NCI-H524 (cell line): ENCODE results near the gene POMC.
"Not testable (repeated sequence)": the region's sequence is repeated elsewhere in the genome, so short reads cannot be mapped to it uniquely, and the experiment has no call there.

Experiments used
- DNase-seq, 2 experiments: peaks; one replicate each; lab custom pipeline; 2025; lab: John Stamatoyannopoulos, UW

The POMC gene

DNA sequence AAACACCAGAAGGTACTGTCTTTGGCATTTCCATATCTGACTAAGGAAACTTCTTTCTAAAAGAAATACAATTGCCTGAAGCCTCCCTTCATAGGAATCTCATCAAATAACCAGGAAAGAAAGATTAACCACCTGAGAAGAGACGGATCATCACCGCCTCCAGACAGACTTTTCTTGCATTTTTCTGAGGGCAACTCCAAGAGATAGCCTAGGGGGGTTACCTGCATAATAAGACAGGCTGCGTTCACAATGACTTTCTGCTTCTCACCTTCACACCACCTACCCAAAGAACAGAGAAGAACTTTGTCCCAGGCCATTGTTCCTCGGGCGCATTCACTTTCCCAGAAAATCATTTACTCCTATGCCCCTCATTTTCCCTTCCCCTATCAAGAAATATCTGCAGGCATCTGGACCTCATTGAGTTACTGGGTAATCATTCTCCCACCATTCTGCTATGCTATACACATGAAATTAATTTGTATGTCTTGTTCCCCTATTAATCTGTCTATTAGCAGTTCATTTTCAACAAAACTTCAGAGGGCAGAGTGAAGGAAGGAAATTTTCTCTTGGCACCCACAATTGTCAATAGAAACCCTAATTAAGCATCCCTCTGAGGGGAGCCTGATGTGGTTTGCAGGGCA lies 8.3 kb upstream of the POMC start:
- no peak for DNase-seq

DNA sequence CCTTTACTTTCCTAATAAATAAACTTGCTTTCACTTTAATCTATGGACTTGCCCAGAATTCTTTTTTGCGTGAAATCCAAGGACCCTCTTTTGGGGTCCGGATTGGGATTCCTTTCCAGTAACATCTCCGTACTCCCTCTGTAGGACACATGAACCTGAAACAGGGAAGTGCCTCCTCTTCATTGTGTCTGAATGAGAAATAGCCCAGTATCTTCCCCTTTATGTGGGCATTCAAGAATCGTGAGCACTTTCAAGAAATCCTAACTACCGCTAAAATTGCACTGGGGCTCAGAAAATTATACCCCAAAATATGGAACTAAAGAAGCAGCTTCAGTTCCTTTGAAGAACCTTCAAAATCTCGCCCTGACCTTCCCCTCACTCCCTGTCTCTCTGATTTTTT lies 7.8 kb upstream of the POMC start:
- no peak for DNase-seq

DNA sequence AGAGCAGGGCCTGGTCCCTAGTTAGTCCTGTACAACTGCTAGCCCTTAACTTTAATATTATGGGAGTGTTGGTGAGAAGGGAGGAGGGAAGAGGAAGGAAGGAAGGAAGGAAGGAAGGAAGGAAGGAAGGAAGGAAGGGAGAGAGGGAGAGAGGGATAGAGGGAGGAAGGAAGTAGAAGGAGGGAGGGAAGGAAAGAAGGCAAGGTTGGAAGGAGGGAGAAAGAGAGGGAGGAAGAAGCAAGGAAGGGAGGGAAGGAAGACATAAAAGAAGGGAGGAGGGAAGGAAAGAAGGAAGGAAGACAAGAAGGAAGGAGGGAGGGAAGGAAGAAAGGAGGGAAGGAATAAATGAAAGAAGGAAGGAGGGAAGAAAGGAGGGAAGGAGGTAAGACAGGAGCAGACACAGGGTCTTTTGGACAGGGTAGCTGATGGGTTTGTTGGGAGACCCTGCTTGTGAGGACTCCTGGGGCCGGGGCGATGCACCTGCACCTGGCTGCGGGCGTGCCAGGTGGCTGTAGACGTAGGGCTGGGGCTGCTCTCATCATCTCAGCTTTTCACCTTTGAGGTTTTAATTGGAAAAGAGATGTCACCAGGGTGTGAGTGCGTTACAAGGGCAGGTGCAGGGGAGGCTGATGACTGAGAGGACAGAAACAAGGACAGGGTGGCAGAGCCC lies 5.9 kb upstream of the POMC start:
- DNase-seq, result no peak

- DNase-seq, result no peak
Measured at GRCh38 chr2:25173719-25174118, 5.3 kb upstream of the POMC start.

- DNase-seq, result no peak
Measured at GRCh38 chr2:25170888-25171287, 2.5 kb upstream of the POMC start.

DNA sequence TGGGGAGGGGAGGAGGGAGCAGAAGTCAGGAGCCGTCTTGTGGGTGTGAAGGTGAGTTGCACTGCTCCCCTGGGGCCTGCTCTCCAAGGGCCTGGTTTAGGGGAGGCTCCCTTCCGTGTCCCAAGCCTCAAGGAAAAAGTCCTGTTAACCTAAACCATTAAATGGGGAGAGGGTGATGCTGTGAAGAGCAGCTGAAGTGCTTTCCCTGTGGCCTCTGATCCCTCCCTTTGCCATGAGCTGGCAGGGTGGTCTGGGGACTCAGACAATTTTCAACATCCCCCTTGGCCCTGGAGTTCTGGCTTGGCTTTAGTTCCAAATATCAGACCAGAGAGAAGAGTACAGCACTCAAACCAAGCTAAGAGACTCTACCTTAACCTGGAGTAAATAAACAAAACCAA lies 692 bp upstream of the POMC start:
- DNase-seq, result no peak

GRCh38 chr2:25165992-25166875 lies 2.1 kb downstream of the POMC start:
- peak; percentile 34 to 51 for DNase-seq

DNA sequence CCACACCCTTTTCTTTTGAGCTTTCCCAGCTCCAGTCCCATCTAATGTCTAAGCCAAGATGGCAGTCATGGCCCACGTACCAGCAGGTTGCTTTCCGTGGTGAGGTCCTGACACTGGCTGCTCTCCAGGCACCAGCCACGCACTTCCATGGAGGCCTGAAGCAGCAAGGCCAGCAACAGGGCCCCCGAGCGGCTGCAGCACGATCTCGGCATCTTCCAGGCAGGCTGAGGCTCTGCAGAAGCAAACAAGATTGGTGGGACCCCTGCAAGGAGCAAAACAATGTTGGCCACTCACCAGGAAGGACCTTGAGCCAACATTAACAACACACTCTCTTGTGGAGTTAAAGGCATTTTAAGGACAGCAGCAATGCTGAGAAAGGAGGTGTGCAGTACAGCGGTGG lies 3.8 kb downstream of the POMC start:
- no peak for DNase-seq

GRCh38 chr2:25162061-25162460 lies 6.3 kb downstream of the POMC start:
- not testable (repeated sequence) for DNase-seq

DNA sequence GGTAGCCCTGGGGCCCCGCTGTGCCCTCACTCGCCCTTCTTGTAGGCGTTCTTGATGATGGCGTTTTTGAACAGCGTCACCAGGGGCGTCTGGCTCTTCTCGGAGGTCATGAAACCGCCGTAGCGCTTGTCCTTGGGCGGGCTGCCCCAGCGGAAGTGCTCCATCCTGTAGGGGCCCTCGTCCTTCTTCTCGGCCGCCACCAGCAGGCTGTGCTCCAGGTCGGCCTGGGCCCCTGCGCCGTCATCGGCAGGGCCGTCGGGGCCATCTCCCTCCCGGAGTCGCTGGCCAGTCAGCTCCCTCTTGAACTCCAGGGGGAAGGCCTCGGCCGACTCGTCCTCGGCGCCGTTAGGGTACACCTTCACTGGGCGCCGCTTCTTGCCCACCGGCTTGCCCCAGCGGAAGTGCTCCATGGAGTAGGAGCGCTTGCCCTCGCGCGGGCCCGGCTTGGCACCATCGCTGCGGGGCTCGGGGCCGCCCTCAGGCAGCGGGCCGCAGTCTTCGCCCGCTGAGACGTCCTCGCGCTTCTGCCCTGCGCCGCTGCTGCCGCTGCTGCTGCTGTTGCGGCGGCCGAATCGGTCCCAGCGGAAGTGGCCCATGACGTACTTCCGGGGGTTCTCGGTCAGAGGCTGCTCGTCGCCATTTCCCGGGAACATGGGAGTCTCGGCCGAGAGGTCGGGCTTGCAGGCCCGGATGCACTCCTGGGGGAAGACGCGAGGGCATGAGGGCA lies 7.2 kb downstream of the POMC start:
- DNase-seq, result no peak

DNA sequence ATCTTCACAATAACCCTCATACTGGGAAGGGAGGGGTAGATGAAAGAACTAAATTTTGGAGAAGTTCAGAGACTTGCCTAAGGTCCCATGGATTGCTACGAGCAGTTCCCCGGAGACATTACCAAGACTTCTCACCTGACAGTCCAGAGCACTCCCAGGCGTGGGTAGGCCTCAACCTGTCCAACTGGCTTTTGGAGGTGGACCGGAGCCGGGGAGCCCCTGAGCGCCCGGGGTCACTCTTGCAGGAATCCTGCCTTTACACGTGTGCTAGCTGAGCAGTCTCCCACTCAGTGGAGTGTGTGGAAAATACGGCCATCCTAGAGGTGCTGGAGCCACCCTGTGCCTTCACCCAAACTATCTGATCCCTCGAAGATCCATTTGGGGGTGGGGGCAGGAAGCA lies 8.0 kb downstream of the POMC start:
- no peak for DNase-seq

GRCh38 chr2:25159949-25160348 lies 8.4 kb downstream of the POMC start:
- DNase-seq, result peak in 1 of 2 experiments; percentile 59

GRCh38 chr2:25158096-25158852 lies 10.1 kb downstream of the POMC start:
- DNase-seq, result no peak

DNA sequence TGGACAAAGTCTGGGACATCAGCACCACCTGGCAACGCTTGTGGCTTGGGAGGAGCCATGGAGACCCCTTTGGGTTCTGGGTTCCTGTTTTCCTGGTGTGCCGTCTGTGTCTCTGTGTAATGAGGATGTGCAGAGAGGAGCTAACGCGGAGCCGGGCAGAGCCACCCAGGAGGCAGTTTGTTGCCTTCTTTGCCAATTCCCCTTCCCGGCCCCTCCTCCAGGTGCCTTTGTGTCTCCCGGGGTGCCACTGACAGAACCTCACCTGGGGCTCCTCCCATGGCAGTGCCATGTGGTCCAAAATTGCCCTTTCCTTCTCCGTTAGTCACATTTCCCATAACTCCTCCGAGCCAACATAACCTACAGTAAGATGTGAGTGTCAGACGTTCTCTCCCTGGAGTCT lies 13.0 kb downstream of the POMC start:
- no peak for DNase-seq

- no peak for DNase-seq
Measured at GRCh38 chr2:25151718-25152117, 16.7 kb downstream of the POMC start.

DNA sequence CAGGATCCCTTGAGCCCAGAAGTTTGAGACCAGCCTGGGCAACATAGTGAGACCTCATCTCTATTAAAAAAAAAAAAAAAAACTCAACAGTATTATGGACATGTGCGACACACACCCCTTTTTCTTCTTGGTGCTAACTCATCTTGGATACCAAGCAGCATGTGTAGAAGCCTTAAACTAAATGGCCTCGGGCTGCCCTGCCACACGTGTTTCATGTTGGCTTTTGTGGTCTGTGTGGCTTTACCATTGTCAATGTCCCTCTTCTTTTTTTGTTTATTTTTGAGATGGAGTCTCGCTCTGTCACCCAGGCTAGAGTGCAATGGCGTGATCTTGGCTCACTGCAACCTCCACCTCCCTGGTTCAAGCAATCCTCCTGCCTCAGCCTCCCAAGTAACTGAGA lies 17.4 kb downstream of the POMC start:
- DNase-seq, result not testable (repeated sequence)

GRCh38 chr2:25149646-25150045 lies 18.7 kb downstream of the POMC start:
- DNase-seq, result no peak

DNA sequence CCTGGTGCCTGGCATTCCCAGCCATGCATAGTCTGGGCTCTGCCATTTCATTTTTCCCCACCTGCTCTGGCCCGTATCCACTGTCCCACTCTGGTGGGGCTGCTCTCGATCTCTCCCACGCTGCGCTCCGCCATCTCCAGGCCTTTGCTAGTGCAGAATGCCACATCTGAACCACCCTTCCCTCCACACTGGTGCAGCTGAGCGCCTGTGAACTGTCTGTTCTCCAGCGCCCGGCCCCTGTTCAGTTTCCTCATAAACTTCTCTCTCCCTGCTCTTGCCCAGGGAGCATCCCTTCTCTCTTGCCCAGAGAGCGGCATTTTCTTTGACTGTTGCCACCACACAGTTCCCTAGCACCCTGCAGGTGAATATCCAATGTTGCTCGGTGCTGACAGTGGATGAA lies 21.5 kb downstream of the POMC start:
- DNase-seq, result no peak

DNA sequence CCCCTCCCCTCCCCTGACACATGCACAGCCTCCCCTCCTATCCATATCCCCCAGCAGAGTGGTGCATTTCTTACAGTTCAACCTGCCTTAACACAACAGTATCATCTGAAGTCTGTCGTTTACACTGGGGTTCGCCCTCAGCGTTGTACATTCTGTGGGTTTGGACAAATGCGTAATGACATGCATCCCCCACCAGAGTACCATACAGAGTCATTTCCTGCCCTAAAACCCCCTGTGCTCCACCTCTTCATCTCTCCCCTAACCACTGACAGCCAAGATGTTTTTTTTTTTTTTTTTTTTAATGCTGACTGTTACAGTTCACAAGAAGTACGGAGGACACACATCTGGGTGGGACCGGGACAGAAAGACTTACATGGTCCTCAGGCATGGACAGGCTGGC lies 22.6 kb downstream of the POMC start:
- no peak for DNase-seq

DNA sequence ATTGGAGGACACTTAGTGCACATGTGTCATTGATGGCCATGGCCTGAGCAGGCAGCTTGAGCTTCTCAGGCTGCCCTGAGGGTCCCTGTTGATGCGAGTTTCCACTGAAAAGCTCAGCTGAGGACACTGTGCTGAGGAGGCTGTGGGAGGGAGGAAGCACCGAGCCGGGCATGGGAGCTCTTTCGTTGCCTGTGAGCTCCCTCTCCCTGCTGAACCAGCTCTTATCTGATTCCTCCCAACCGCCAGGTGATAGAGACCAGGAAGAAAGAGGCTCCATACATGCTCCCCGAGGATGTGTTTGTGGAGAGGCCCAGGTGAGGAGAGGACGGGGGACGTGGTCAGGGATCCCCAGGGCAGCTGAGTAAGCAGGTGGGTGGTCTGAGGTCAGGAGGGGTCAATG lies 27.3 kb downstream of the POMC start:
- no peak for DNase-seq

DNA sequence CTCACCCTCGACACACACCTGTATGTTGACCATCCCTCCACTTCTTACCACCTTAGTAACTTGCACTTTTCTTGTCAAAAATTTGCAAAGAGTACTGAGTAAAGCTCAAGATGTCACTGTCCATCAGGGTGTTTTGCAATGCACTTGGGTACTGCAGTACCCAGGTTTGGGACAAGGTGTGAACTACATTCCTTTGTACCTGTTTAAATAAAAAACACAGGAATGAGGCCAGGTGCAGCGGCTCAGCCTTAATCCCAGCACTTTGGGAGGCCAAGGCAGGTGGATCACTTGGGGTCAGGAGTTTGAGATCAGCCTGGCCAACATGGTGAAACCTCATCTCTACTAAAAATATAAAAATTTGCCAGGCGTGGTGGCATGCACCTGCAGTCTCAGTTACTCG lies 27.8 kb downstream of the POMC start:
- DNase-seq, result not testable (repeated sequence)

DNA sequence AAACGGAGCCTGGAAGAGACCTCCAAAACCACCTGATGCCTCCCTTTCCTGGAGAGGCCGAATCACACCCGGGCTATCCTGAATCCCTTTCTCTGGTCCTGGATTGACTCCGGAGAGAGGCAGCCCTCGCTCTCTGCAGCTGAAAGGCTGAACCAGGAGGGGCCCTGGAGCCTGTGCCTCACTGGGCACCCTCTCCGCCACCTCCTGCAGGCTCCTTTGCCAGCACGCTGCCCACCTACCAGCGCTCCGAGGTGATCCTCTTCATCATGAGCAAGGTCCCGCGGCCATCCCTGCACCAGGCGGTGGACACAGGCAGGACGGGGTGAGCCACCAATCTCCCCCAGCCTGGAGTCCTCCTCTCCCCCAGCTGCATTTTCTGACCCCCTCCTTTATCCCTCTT lies 35.7 kb downstream of the POMC start:
- DNase-seq, result no peak
